Smooth muscle cell (in vitro differentiated cells): ENCODE measurements around the gene CRTC3. TPM values are rescaled to one million over a fixed set of nuclear protein-coding genes. Genes with fewer than 3 reads are reported as not detected.
"Not testable (repeated sequence)": the region's sequence is repeated elsewhere in the genome, so short reads cannot be mapped to it uniquely, and the experiment has no call there.

Source experiments
- DNase-seq: peaks from one replicate; lab custom pipeline; 2025; ENCODE audit not compliant: unreplicated experiment; lab: John Stamatoyannopoulos, UW
- H2AFZ ChIP-seq: fragments of 200-600 bp; sonication (generic); 2 replicates; pipeline ENCODE4 v1.6.0; 2016; ENCODE audit warnings: antibody characterized with exemption, low read depth, mild to moderate bottlenecking
- H3F3A ChIP-seq: fragments of 200-600 bp; sonication (generic); 2 replicates; pipeline ENCODE4 v1.6.0; 2017; ENCODE audit warnings: antibody characterized with exemption, low read depth
- H3K27ac ChIP-seq: fragments of 200-600 bp; sonication (generic); 2 replicates; pipeline ENCODE4 v1.5.1; 2016; ENCODE audit warnings: low read depth, mild to moderate bottlenecking
- H3K27me3 ChIP-seq: fragments of 200-600 bp; sonication (generic); 2 replicates; pipeline ENCODE4 v1.6.1; 2016; ENCODE audit warnings: low read depth, mild to moderate bottlenecking
- H3K36me3 ChIP-seq: fragments of 200-600 bp; sonication (generic); 2 replicates; pipeline ENCODE4 v1.5.1; 2016; ENCODE audit warnings: low read depth
- H3K4me1 ChIP-seq: fragments of 200-600 bp; sonication (generic); 2 replicates; pipeline ENCODE4 v1.5.1; 2016; ENCODE audit warnings: low read depth
- H3K4me2 ChIP-seq: fragments of 200-600 bp; sonication (generic); 2 replicates; pipeline ENCODE4 v1.6.0; 2016; ENCODE audit warnings: mild to moderate bottlenecking
- H3K4me3 ChIP-seq: fragments of 200-600 bp; sonication (generic); 2 replicates; pipeline ENCODE4 v1.5.1; 2016; ENCODE audit warnings: mild to moderate bottlenecking
- H3K79me2 ChIP-seq: fragments of 200-600 bp; sonication (generic); 2 replicates; pipeline ENCODE4 v1.6.0; 2016; ENCODE audit warnings: low read depth, mild to moderate bottlenecking
- H3K9ac ChIP-seq: fragments of 200-600 bp; sonication (generic); 2 replicates; pipeline ENCODE4 v1.6.0; 2016; ENCODE audit warnings: low read depth
- H3K9me3 ChIP-seq: fragments of 200-600 bp; sonication (generic); replicated peaks from 2 replicates; pipeline ENCODE4 v1.5.1; 2016; ENCODE audit warnings: low read depth
- H4K20me1 ChIP-seq: fragments of 200-600 bp; sonication (generic); 2 replicates; pipeline ENCODE4 v1.6.0; 2016; ENCODE audit warnings: low read depth
- CTCF ChIP-seq: fragments of 200-600 bp; sonication (generic); IDR thresholded peaks from 2 replicates; pipeline ENCODE4 v1.5.1; 2017; ENCODE audit warnings: borderline replicate concordance, mild to moderate bottlenecking, antibody characterized with exemption; ENCODE audit not compliant: insufficient read depth, poor library complexity, severe bottlenecking
- WGBS: methylation state at CpG from one replicate; pipeline ENCODE4 v1.1.7; 2016; ENCODE audit warnings: low lambda C conversion rate; 5-methylcytosine and 5-hydroxymethylcytosine counted together
- polyA plus RNA-seq: library from polyadenylated mRNA; unstranded; fragments of >200 nt; fragmentation: Nextera tagmentation; extraction: Ambion mirVana; gene quantifications from 2 replicates; pipeline ENCODE4 v1.2.1, GENCODE V29; 2016
- total RNA-seq: library from RNA; depleted of rRNA; stranded (reverse); fragments of >200 nt; gene quantifications from 2 replicates; pipeline ENCODE4 v1.2.3, GENCODE V29; 2014

The CRTC3 gene
- total and polyA plus RNA-seq, 2 experiments from 2014 or later = 12.2 to 12.5 TPM

GRCh38 chr15:90667073-90667754 is 137.5 kb downstream of the CRTC3 start:
- DNase-seq = no peak
- no peaks in the 10 kb centered on the region for H3K79me2 ChIP-seq
- H3K9ac ChIP-seq = no peak overlapping the region
- no peaks in the 10 kb centered on the region for H3F3A ChIP-seq
- no peak overlapping the region for H3K27ac ChIP-seq
- no peaks in the 10 kb centered on the region for H3K9me3 ChIP-seq
- no peaks in the 10 kb centered on the region for H3K36me3 ChIP-seq
- no peaks in the 10 kb centered on the region for H3K27me3 ChIP-seq
- H3K4me1 ChIP-seq = no peaks in the 10 kb centered on the region
- no peak overlapping the region for H2AFZ ChIP-seq
- WGBS = 85% methylated on average over 8 of the region's 8 CpGs
- no peak overlapping the region for H3K4me2 ChIP-seq
- no peak overlapping the region for H3K4me3 ChIP-seq
- TF ChIP-seq CTCF = no peak
- no peaks in the 10 kb centered on the region for H4K20me1 ChIP-seq

DNA sequence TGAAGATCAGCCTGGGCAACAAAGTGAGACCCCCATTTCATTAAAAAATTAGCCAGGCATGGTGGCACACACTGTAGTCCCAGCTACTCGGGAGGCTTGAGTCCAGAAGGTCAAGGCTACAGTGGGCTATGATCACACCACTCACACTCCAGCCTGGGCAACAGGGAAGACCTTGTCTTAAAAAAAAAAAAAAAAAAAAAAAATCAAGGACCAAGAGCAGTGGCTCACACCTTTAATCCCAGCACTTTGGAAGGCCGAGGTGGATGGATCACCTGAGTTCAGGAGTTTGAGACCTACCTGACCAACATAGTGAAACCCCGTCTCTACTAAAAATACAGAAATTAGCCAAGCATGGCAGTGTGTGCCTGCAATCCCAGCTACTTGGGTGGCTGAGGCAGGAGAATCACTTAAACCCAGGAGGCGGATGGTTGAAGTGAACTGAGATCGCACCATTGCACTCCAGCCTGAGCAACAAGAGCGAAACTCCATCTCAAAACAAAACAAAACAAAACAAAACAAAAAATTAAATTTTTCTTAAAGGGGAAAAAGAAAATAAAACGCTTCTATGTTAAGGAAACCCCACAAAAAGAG is 138.1 kb downstream of the CRTC3 start:
- not testable (repeated sequence) for H3K4me2 ChIP-seq, H3F3A ChIP-seq, H3K79me2 ChIP-seq, H3K9me3 ChIP-seq, H3K4me3 ChIP-seq, H3K27me3 ChIP-seq, H4K20me1 ChIP-seq, H3K27ac ChIP-seq, H3K9ac ChIP-seq, DNase-seq, H3K4me1 ChIP-seq, H3K36me3 ChIP-seq, H2AFZ ChIP-seq
- WGBS = 90% methylated on average over 7 of the region's 7 CpGs

DNA sequence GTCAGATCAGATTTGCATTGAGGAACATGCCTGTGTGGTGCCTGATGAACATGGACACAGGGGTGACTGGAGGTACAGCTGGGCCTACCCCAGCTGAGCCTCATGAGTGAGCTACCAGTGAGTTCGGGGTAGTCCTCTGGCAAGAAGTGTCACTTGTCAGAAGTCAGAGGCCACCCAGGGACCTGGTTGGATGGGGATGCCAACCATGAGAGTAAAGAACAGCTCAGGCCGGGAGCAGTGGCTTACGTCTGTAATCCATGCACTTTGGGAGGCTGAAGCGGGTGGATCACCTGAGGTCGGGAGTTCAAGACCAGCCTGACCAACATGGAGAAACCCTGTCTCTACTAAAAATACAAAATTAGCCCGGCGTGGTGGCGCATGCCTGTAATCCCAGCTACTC is 140.9 kb downstream of the CRTC3 start:
- H4K20me1 ChIP-seq, H3K36me3 ChIP-seq, H3K79me2 ChIP-seq, H3K27me3 ChIP-seq, H2AFZ ChIP-seq, H3K4me1 ChIP-seq, DNase-seq, H3K4me3 ChIP-seq, H3K4me2 ChIP-seq, H3F3A ChIP-seq, H3K9me3 ChIP-seq, H3K9ac ChIP-seq, H3K27ac ChIP-seq: not testable (repeated sequence)
- 97% methylated on average over 8 of the region's 8 CpGs for WGBS

DNA sequence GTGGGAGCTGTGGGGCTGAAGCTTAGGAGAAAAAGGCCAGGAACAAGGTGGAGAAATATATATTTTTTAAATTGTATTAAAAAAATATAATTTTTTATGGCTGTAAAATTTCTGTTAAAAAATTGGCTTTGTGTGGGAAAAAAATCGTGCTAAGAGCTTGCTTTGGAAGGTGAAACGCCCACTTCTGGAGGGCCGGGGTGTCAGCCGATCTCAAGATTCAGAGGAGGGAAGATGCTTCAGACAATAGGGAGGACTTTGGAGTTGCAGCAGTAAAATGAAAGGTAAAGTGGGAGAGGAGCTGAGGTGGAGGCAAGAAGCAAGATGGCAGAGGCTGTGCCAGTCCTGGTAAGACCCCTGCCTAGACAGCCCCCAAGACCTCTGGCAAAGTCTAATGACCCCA is 141.5 kb downstream of the CRTC3 start:
- Histone ChIP-seq H2AFZ (no peak overlapping the region), H3K9ac (no peak overlapping the region), H3K4me3 (no peak overlapping the region), H3K79me2 (no peaks in the 10 kb centered on the region), H3K4me2 (no peak overlapping the region), H3K9me3 (no peaks in the 10 kb centered on the region), H3F3A (no peaks in the 10 kb centered on the region), H3K36me3 (no peaks in the 10 kb centered on the region), H3K27me3 (no peaks in the 10 kb centered on the region), H4K20me1 (no peaks in the 10 kb centered on the region), H3K4me1 (no peaks in the 10 kb centered on the region), H3K27ac (no peak overlapping the region)
- 89% methylated on average over 4 of the region's 4 CpGs for WGBS
- DNase-seq = no peak
- TF ChIP-seq CTCF = no peak

DNA sequence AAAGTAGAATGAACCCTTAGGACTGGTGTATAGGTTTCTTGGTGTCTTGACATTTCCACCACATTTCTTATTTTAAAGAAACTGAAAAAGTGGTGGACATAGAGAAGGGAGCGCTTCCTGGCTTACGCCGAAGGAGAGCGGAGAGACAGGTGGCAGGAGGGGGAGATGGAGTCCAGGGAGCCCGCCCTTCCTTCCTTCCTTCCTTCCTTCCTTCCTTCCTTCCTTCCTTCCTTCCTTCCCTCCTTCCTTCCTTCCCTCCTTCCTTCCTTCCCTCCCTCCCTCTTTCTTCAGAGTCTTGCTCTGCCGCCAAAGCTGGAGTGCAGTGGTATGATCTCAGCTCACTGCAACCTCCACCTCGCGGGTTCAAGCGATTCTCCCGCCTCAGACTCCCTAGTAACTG is 143.6 kb downstream of the CRTC3 start:
- not testable (repeated sequence) for H3K9me3 ChIP-seq, DNase-seq, H3K4me1 ChIP-seq, H3K79me2 ChIP-seq, H3K36me3 ChIP-seq, H3K27ac ChIP-seq, H3K4me3 ChIP-seq, H3K4me2 ChIP-seq, H3K27me3 ChIP-seq, H3K9ac ChIP-seq, H3F3A ChIP-seq, H4K20me1 ChIP-seq, H2AFZ ChIP-seq
- WGBS = 95% methylated on average over 10 of the region's 10 CpGs
